ENCODE data around the gene MAP3K20.
"Not testable (repeated sequence)": the region's sequence is repeated elsewhere in the genome, so short reads cannot be mapped to it uniquely, and the experiment has no call there.

The MAP3K20 gene

GRCh38 chr2:173124441-173124840 lies 48.8 kb downstream of the MAP3K20 start:
- no peak for DNase-seq (ENCODE audit: low read depth in 2 of 2)

GRCh38 chr2:173126819-173127218 lies 51.2 kb downstream of the MAP3K20 start:
- no peak for DNase-seq (ENCODE audit: low read depth in 2 of 2)

- not testable (repeated sequence) for DNase-seq (ENCODE audit: low read depth in 2 of 2)
Observed at GRCh38 chr2:173128132-173128531, 52.5 kb downstream of the MAP3K20 start.

DNA sequence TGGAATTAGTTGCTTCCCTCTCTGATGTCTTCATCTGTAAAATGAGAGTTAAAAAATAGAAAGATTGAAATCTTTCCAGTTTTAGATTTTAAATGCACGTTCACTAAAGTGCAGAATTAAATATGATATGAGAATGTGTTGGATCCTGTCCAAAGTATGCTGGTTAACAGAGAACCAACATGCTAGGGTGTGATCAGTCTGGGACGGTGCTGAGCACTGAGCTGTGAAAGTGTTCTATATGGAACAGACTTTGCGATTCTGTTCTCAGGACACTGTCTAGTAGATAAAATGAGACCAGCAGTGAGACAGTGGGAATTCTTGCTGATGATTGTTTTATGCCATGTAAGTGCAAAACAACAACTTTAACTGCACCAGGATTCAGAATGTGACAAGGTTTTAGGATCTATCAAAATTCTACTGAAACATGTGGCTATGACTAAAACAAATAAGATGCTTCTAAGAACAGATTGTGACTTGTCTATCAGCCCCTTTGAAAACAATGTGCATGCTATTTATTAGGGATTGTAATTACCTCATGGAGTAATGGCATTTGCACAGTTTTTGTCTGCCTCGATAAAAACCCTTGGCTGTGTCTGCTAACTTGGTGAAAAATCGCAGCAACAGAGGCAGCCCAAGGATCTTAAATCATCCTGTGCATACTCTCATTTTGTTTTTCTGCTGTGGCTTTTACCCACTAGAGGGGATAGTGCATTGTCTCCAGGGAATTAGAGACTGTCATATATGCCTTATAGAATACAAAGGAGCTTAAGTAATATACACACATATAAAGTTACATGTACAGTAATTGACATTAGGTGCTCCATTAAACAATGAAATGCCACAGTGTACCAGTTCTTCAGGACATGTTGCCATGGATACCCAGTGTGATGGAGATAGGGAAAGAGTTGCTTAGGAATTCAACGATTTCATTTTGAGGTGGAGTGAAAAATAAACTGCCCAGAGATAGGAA lies 55.1 kb downstream of the MAP3K20 start:
- no peak for DNase-seq (ENCODE audit: low read depth in 2 of 2)

- no peak for DNase-seq (ENCODE audit: low read depth in 2 of 2)
Observed at GRCh38 chr2:173132531-173132930, 56.9 kb downstream of the MAP3K20 start.

DNA sequence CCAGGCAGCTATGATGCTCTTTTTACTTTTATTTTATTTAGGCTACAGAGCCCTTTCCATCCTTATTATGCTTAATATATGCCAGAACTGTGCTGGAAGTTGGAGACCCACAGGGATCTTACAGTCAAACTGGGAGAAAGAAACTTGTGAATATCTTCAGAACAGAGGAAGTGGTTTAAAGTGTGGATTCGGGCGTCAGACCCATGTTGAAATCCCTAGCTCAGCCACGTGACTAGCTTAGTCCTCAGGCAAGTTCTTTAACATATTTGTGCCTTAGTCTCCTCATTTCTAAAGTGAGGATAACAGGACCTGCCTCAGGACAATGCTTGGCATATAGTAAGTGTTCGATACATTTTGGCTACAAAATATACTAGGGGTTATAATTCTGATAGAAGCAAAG lies 59.1 kb downstream of the MAP3K20 start:
- no peak for DNase-seq (ENCODE audit: low read depth in 2 of 2)

- DNase-seq (ENCODE audit: low read depth in 2 of 2), result no peak
Observed at GRCh38 chr2:173136067-173136466, 60.4 kb downstream of the MAP3K20 start.

DNA sequence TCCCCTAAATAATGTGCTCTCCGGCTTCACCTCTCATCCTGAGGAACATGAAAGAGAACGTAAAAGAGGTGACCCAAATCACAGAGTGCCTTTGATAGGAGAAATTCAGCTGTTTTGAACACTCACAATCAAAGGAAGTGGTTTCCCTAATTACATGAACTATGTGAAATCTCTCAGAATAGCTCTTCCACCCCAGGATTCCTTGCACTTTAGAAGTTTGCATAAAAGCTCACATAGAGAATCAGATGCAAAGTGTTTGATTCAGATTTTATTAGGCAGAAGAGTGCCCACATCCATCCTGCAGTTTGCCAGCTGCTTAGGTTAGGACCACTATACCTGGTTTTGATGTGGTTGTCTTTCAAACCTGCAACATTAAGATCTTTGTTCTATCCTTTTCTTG lies 61.0 kb downstream of the MAP3K20 start:
- no peak for DNase-seq (ENCODE audit: low read depth in 2 of 2)

DNA sequence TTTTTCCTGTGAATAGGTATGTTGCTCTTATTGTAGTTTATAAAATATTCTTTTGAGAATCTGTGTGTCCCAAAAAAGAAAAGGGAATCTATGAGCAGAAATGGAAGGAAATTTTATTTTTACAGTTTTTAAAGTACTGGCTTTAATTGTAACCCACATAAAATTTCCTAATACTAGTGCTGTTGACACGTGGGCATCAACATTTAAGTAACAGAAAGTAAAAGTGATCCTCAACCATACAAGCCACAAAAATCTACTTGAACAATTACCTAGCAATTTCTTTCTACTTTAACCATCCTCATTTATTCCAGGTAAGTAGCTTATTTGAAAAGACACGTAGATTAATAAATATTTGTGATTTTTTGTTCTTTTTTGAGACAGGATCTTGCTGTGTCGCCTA lies 62.0 kb downstream of the MAP3K20 start:
- DNase-seq (ENCODE audit: low read depth in 2 of 2), result no peak

- no peak for DNase-seq (ENCODE audit: low read depth in 2 of 2)
Observed at GRCh38 chr2:173138962-173139361, 63.3 kb downstream of the MAP3K20 start.

DNA sequence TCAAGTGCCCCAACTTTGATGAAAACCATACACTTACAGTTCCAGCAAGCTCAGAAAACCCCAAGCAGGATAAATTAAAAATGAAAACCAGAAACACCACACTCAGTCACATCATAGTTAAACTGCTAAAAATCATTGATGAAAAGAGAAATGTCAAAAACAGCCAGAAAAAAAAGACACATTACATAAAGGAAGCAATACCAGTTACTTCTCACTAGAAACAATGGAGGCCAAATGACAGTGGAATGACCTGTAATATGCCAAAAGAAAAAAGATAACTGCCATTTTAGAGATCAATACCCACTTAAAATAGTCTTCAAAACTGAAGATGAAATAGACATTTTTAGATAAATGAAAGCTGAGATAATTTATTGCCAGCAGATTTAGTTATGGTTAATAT lies 66.0 kb downstream of the MAP3K20 start:
- no peak for DNase-seq (ENCODE audit: low read depth in 2 of 2)

DNA sequence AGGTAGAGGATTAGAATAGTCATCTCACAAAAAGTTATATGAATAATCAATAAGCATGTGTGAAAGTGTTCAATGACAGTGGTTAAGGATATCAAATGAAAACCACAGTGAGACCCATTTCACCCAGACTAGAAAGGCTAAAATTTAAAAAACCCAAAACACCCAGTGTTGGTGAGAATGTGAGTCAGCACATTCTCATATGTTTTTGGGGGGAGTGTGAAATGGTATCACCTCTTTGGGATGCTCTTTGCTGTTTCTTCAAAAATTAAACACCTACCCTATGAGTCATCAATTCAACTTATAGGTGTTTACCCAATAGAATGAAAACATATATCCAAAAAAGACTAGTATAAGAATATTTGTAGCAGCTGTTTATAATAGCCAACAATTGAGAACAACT lies 69.8 kb downstream of the MAP3K20 start:
- no peak for DNase-seq (ENCODE audit: low read depth in 2 of 2)

DNA sequence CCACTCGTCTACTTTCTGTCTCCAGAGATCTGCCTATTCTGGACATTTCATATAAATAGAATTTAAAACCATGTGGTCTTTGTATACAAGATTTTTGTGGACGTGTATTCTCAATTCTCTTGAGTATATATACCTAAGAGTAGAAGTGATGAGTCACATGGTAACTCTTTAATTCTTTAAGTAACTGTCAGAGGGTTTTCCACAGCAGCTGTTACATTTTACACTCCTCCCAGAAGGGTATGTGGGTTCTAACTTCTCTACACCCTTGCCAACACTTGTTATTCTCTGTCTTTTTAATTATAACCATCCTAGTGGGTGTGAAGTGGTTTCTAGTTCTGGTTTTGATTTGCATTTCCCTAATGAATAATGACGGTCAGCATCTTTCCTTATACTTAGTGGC lies 70.9 kb downstream of the MAP3K20 start:
- no peak for DNase-seq (ENCODE audit: low read depth in 2 of 2)

- no peak for DNase-seq (ENCODE audit: low read depth in 2 of 2)
Observed at GRCh38 chr2:173148520-173148919, 72.9 kb downstream of the MAP3K20 start.

DNA sequence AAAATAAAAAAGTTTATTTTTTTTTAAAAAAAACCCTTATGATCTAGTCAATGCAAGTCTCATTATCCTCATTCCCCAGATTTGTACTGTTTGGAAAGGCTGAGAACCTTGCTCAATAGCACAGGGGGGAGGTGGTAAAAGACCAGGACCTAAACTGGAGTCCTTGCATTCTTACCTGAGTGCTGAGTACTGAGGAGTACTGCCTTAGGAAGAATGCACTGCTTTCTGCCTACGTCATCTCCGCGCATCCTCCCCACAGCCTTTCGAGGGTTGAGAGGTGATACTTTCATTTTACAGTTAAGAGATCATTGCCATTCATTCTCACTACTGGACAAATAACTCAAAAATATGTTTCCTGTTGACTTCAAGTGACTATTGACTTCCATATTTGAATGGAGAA lies 73.8 kb downstream of the MAP3K20 start:
- no peak for DNase-seq (ENCODE audit: low read depth in 2 of 2)

DNA sequence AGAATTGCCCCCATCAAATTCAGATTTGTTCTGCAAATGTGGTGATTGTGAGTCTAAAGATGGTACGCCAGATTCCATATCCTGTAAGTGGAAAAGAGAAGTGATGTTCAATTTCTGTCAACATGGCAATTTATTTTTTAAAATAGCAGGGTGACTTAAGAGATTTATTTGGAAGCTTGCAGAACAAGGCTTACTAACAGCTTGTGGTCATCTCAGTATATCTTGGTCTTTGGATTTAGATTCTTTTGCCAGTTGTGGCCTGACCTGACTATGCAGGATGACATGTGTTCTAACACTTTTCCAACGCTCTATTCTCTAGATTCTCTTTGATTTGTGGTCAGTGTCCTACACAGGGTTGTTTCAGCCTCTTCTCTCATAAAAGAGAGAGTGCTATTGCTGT lies 74.4 kb downstream of the MAP3K20 start:
- DNase-seq (ENCODE audit: low read depth in 2 of 2), result no peak

DNA sequence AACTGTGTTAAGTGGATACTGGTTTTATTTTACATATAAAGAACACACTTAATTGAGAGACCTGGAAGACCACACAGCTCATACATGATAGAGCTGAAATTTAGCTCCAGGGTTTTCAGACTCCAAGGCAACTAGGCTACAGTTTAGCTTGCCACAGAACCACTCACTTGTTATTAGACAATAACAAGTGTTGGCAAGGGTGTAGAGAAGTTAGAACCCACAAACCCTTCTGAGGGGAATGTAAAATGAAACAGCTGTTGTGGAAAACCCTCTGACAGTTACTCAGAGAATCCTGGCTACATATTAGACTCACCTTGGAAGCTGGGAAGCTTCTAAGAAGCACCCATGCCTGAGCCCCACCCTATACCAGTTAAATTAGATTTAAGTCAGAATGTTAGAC lies 75.3 kb downstream of the MAP3K20 start:
- DNase-seq (ENCODE audit: low read depth in 2 of 2), result no peak

GRCh38 chr2:173151671-173152401 lies 76.2 kb downstream of the MAP3K20 start:
- DNase-seq (ENCODE audit: low read depth in 2 of 2), result peak; percentile 64 to 74

DNA sequence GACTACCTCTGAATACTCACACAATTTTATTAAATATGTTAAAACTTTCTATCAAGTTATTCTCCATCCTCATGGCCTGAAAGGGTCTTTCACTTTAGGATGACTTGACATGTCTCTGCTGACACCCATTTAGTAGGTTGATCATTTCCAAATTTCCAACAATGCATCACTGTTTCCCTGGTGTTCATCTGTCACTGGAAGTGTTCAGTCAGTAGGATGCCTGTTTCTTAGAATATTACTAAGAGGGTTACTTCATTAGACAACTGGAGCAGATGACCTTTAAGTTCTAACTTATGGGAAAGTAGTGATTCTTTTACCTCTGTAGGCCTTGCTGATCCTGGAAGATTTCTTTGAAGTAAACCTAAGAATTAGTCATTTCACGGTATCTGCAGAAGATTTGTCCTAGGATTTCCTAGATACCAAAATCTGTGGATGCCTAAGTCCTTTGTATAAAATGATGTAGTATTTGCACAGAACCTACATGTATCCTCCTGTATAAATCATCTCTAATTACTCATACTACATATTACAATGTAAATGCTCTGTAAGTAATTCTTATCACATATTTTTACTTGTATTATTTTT lies 77.7 kb downstream of the MAP3K20 start:
- DNase-seq (ENCODE audit: low read depth in 2 of 2), result no peak

- no peak for DNase-seq (ENCODE audit: low read depth in 2 of 2)
Observed at GRCh38 chr2:173157676-173158293, 82.1 kb downstream of the MAP3K20 start.

GRCh38 chr2:173159791-173160463 lies 84.3 kb downstream of the MAP3K20 start:
- peak; percentile 92 for DNase-seq (ENCODE audit: low read depth in 2 of 2)

- no peak for DNase-seq (ENCODE audit: low read depth in 2 of 2)
Observed at GRCh38 chr2:173160618-173161017, 85.0 kb downstream of the MAP3K20 start.
